Stomach (tissue), 9 donors: Measurements from ENCODE around the gene OGDH. TPM values are rescaled to one million over a fixed set of nuclear protein-coding genes. Genes with fewer than 3 reads are reported as not detected.
A peak's percentile ranks its signal among the peaks of the same experiment; 100 is the strongest.

ENCODE experiments used
- DNase-seq, 2 donors: peaks; one replicate each; pipeline versions ENCODE4 v3.0.0 to v3.0.0-alpha.2; 2013 to 2019
- H3K27ac ChIP-seq, 5 donors: fragments of 200-600 bp in 4 of 5; sonication (generic) in 4 of 5; one replicate each; pipeline ENCODE4 v1.5.1; 2013 to 2019; ENCODE audit warnings: mild to moderate bottlenecking in 1 of 5, moderate library complexity in 1 of 5
- H3K27me3 ChIP-seq, 3 donors: fragments of 200-600 bp; sonication (generic); one replicate each; pipeline ENCODE4 v1.5.1; 2017 to 2019; ENCODE audit warnings: mixed run types in 1 of 3
- H3K36me3 ChIP-seq, 4 donors: fragments of 200-600 bp; sonication (generic); 1 replicate in 3 of 4; 2 replicates in 1 of 4; pipeline ENCODE4 v1.5.1; 2016 to 2019
- H3K4me1 ChIP-seq, 4 donors: fragments of 200-600 bp; sonication (generic); one replicate each; pipeline ENCODE4 v1.5.1; 2016 to 2019
- H3K4me3 ChIP-seq, 4 donors: fragments of 200-600 bp; sonication (generic) in 3 of 4; one replicate each; pipeline ENCODE4 v1.5.1; 2016 to 2019; ENCODE audit warnings: mild to moderate bottlenecking in 1 of 4
- H3K9me3 ChIP-seq, 4 donors: fragments of 200-600 bp; sonication (generic); one replicate each; pipeline ENCODE4 v1.5.1; 2016 to 2019
- EP300 ChIP-seq: sonication (generic); formaldehyde crosslinking; IDR thresholded peaks from one replicate; pipeline ENCODE4 v1.6.1; 2017; ENCODE audit warnings: antibody characterized with exemption
- POLR2A ChIP-seq, 4 donors: fragments of 450-650 bp; IDR thresholded peaks; one replicate each; pipeline ENCODE4 v1.6.1; 2016; ENCODE audit warnings: antibody characterized with exemption in 4 of 4, control low read depth in 2 of 4, mild to moderate bottlenecking in 1 of 4, moderate library complexity in 1 of 4
- POLR2AphosphoS5 ChIP-seq, 3 donors: sonication (generic); formaldehyde crosslinking; IDR thresholded peaks; one replicate each; pipeline ENCODE4 v1.6.1; 2016; ENCODE audit warnings: antibody characterized with exemption in 3 of 3
- WGBS, 5 donors: extraction: QIAGEN DNeasy Blood & Tissue Kit in 3 of 5; methylation state at CpG; one replicate each; pipeline versions ENCODE4 v1.1.5 to v1.1.7; 2013 to 2018; 5-methylcytosine and 5-hydroxymethylcytosine counted together
- intact Hi-C: fragments of 100-400 bp; cut with DNase I; formaldehyde crosslinking; loops from one replicate; pipeline ENCODE4 v1.15.1; 2023; ENCODE audit warnings: low total_unique reads
- polyA plus RNA-seq, 3 donors: library from polyadenylated mRNA; stranded (reverse); fragments of 200-250 nt; gene quantifications; one replicate each; pipeline ENCODE4 v1.2.3, GENCODE V29; 2013
- total RNA-seq, 5 donors: library from RNA; depleted of rRNA; stranded (reverse); fragments of >200 nt; gene quantifications; one replicate each; pipeline versions ENCODE4 v1.1.0 to v1.2.3, GENCODE V29; 2014 to 2016
- TF ChIP-seq, protein P1 (sequence below), 7 experiments: fragments of 450-650 bp in 4 of 7; fragments of 200-600 bp in 3 of 7; sonication (generic) in 3 of 7; IDR thresholded peaks; one replicate each; pipeline ENCODE4 v1.5.1; 2016 to 2019; ENCODE audit warnings: antibody characterized with exemption in 7 of 7, control low read depth in 2 of 7, mild to moderate bottlenecking in 1 of 7
- donor health status: healthy with polysubstance abuse.
- donor health status: Bipolar disorder and iron deficiency.
- donor health status: healthy.

OGDH gene
- total and polyA plus RNA-seq, 8 donors, result 19.8 to 92.0 (median 31.3) TPM

DNA sequence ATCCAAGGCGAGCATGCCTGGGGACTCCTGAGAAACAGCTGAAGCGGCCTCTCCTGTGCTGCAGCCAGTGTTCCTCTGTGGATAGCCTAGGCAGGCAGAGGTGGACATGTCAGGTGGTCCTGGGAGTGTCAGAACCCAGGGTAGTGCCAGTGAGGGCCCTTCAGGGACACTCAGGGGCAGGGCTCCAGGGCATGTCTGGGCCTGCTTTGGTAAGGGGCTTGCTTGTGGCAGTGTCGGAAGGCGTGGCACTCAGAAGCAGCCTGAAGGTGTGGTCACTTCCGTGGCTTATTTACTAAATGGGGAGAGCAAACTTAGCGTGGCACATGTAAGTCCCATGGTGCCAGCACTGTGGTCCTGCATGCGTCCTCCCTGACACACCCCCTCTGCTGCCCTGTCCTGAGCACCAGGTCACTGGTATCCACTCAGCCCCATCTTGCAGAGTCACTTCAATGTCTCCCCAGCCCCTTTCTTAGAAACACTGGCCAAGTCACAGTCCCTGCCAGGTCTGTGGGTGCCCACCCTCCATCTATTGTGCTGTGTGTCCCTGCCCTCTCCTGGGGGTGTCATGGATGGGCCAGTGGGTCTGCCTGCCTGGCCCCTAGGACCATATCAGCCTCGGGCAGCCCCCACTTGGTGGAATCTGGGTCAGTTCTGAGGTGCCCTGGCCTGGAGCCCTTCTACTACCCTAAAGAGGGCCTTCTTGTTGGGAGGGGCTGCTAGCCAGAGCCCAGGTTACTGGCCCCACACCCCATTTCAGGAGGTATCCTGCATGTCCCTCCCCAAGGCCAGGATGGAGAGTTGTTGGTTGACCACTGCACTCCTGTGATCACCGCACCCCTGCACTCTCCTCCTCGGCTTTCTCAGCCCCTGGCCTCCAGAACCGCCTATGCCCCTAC, 148.6 kb downstream of the OGDH start:
- DNase-seq, result peak in 1 of 2 donors; percentile 61
- Histone ChIP-seq H3K36me3 (peaks cover 23 to 42% (median 36%) of the 10 kb centered on the region in 4 donors), H3K27ac (peak overlapping the region in 4 of 5 donors; percentile 26 to 54 (median 47)), H3K9me3 (no peaks in the 10 kb centered on the region), H3K4me3 (no peak overlapping the region), H3K4me1 (peaks cover 43 to 74% (median 61%) of the 10 kb centered on the region in 4 donors), H3K27me3 (no peaks in the 10 kb centered on the region)
- TF ChIP-seq EP300 (no peak), POLR2A (IDR thresholded peaks at IDR 0.05) (no peak), POLR2AphosphoS5 (IDR thresholded peaks at IDR 0.05) (no peak)
- TF ChIP-seq, protein P1, sequence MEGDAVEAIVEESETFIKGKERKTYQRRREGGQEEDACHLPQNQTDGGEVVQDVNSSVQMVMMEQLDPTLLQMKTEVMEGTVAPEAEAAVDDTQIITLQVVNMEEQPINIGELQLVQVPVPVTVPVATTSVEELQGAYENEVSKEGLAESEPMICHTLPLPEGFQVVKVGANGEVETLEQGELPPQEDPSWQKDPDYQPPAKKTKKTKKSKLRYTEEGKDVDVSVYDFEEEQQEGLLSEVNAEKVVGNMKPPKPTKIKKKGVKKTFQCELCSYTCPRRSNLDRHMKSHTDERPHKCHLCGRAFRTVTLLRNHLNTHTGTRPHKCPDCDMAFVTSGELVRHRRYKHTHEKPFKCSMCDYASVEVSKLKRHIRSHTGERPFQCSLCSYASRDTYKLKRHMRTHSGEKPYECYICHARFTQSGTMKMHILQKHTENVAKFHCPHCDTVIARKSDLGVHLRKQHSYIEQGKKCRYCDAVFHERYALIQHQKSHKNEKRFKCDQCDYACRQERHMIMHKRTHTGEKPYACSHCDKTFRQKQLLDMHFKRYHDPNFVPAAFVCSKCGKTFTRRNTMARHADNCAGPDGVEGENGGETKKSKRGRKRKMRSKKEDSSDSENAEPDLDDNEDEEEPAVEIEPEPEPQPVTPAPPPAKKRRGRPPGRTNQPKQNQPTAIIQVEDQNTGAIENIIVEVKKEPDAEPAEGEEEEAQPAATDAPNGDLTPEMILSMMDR (IDR thresholded peaks at IDR 0.05), result no peak
- intact Hi-C loops, result no loop called here
- WGBS, 5 donors, result 65 to 84% (median 73%) methylated on average over 8 to 11 of the region's 11 CpGs

DNA sequence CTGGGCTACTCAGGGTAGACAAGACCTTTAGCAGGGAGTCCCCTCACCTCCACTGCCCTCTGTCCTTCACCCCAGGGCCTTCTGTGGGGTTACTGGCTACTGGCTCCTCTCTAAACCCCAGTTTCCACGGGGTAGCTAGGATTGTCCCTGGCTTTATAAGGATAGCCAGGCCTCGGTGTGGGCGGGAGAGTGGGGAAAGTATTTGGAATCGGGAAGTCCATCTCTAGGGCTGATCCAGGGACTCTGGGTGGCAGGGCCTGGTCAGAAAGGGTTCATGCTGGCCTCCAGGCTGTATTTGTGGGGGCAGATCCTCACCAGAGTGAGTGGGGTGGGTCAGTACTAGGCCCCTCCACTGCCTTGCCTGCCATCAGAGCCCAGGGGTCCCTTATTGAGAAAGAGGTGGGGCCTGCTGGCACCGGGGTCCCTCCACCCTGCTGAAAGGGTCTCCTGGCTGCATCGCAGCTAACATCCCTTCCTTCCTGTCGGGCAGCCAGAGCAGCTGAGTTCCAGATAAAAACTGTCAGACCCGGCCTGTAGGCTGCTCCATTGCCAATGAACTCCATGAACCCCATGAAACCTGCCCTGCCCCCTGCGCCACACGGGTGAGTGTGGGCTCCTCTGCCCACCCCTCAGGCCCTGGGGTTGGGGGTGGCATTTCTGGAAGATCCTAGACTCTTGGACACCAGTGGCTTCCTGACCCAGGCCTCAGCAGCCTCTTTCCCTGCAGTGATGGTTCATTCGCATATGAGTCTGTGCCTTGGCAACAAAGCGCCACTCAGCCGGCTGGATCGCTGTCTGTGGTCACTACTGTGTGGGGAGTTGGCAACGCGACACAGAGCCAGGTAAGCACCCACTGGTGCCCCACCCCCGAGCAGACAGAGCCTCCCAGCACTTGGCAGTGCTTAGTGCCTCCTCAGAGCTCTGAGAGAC, 149.5 kb downstream of the OGDH start:
- no peaks in the 10 kb centered on the region for H3K27me3 ChIP-seq
- intact Hi-C loops, result no loop called here
- no peaks in the 10 kb centered on the region for H3K9me3 ChIP-seq
- no peak overlapping the region for H3K4me3 ChIP-seq
- peaks cover 32 to 51% (median 45%) of the 10 kb centered on the region in 4 donors for H3K36me3 ChIP-seq
- no peak for TF ChIP-seq EP300
- no peak for TF ChIP-seq POLR2AphosphoS5 (IDR thresholded peaks at IDR 0.05)
- TF ChIP-seq, protein P1 (IDR thresholded peaks at IDR 0.05), result no peak
- no peak for TF ChIP-seq POLR2A (IDR thresholded peaks at IDR 0.05)
- H3K4me1 ChIP-seq, result peaks cover 34 to 65% (median 52%) of the 10 kb centered on the region in 4 donors
- WGBS, 5 donors, result 38 to 60% (median 48%) methylated on average over 14 to 17 of the region's 17 CpGs
- peak overlapping the region in 4 of 5 donors; percentile 26 to 54 (median 47) for H3K27ac ChIP-seq
- peak; percentile 41 to 63 for DNase-seq

DNA sequence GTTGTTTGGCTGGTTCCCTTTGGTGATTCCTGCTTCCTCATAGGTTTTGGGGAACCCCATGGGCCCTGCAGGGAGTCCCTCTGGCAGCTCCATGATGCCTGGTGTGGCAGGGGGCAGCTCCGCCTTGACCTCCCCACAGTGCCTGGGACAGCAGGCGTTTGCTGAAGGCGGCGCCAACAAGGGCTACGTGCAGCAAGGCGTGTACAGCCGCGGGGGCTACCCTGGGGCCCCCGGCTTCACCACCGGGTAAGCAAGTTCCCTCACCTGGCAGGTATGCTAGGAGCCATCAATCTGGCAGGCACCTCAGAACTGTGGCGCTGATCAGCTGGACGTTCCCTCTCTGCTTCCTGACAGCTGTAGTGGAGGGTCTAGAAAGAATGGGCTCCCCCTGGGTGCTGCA, 150.5 kb downstream of the OGDH start:
- H3K4me3 ChIP-seq, result no peak overlapping the region
- intact Hi-C loops, result no loop called here
- H3K27ac ChIP-seq, result peak overlapping the region in 2 of 5 donors; percentile 47
- no peaks in the 10 kb centered on the region for H3K9me3 ChIP-seq
- peaks cover 29 to 58% (median 46%) of the 10 kb centered on the region in 4 donors for H3K4me1 ChIP-seq
- WGBS, 5 donors, result 44 to 73% (median 59%) methylated on average over 10 to 12 of the region's 12 CpGs
- H3K36me3 ChIP-seq, result peaks cover 41 to 60% (median 55%) of the 10 kb centered on the region in 4 donors
- H3K27me3 ChIP-seq, result no peaks in the 10 kb centered on the region
- peak in 1 of 2 donors; percentile 72 for DNase-seq
- TF ChIP-seq EP300 (no peak), POLR2AphosphoS5 (IDR thresholded peaks at IDR 0.05) (no peak), POLR2A (IDR thresholded peaks at IDR 0.05) (no peak)
- TF ChIP-seq, protein P1 (IDR thresholded peaks at IDR 0.05), result no peak

DNA sequence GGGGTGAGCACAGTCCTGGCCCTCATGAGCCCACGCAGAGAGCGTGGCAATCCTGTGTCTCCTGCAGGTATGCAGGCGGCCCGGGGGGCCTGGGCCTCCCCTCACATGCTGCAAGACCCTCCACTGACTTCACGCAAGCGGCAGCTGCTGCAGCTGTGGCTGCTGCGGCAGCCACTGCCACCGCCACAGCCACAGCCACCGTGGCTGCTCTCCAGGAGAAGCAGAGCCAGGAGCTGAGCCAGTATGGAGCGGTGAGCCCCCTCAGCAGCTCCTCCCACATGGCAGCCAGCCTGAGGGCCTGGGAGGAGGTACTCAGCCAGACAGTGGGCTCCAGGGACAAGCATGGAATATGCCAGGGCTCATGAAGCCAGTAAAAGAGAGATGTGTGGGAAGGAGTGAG, 150.9 kb downstream of the OGDH start:
- TF ChIP-seq POLR2A (IDR thresholded peaks at IDR 0.05) (no peak), POLR2AphosphoS5 (IDR thresholded peaks at IDR 0.05) (no peak), EP300 (no peak)
- TF ChIP-seq, protein P1 (IDR thresholded peaks at IDR 0.05), result no peak
- Histone ChIP-seq H3K9me3 (no peaks in the 10 kb centered on the region), H3K27me3 (no peaks in the 10 kb centered on the region), H3K36me3 (peaks cover 44 to 60% (median 59%) of the 10 kb centered on the region in 4 donors), H3K27ac (peak overlapping the region in 1 of 5 donors; percentile 47), H3K4me3 (no peak overlapping the region), H3K4me1 (peaks cover 29 to 61% (median 46%) of the 10 kb centered on the region in 4 donors)
- intact Hi-C loops, result no loop called here
- WGBS, 5 donors, result 60 to 71% (median 67%) methylated on average over 2 to 10 of the region's 10 CpGs
- DNase-seq, result peak in 1 of 2 donors; percentile 84
